GM20000 (cell line): ENCODE results near the gene HLA-DQB1.
"Not testable (repeated sequence)": the region's sequence is repeated elsewhere in the genome, so short reads cannot be mapped to it uniquely, and the experiment has no call there.

Experiments used
- DNase-seq: peaks from one replicate; pipeline ENCODE4 v3.0.0; 2012; ENCODE audit warnings: low spot score
- CTCF ChIP-seq: IDR thresholded peaks from 2 replicates; pipeline ENCODE4 v1.5.1; 2012; ENCODE audit warnings: mild to moderate bottlenecking, control low read depth; ENCODE audit errors: extremely low read depth, missing control alignments

HLA-DQB1 gene

DNA sequence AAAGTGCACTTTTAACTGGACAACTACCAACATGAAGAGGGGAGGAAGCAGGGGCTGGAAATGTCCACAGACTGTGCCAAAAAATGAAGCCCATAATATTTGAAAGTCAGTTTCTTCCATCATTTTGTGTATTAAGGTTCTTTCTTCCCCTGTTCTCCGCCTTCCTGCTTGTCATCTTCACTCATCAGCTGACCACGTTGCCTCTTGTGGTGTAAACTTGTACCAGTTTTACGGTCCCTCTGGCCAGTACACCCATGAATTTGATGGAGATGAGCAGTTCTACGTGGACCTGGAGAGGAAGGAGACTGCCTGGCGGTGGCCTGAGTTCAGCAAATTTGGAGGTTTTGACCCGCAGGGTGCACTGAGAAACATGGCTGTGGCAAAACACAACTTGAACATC, 25.3 kb downstream of the HLA-DQB1 start:
- DNase-seq, result no peak
- no peak for TF ChIP-seq CTCF

DNA sequence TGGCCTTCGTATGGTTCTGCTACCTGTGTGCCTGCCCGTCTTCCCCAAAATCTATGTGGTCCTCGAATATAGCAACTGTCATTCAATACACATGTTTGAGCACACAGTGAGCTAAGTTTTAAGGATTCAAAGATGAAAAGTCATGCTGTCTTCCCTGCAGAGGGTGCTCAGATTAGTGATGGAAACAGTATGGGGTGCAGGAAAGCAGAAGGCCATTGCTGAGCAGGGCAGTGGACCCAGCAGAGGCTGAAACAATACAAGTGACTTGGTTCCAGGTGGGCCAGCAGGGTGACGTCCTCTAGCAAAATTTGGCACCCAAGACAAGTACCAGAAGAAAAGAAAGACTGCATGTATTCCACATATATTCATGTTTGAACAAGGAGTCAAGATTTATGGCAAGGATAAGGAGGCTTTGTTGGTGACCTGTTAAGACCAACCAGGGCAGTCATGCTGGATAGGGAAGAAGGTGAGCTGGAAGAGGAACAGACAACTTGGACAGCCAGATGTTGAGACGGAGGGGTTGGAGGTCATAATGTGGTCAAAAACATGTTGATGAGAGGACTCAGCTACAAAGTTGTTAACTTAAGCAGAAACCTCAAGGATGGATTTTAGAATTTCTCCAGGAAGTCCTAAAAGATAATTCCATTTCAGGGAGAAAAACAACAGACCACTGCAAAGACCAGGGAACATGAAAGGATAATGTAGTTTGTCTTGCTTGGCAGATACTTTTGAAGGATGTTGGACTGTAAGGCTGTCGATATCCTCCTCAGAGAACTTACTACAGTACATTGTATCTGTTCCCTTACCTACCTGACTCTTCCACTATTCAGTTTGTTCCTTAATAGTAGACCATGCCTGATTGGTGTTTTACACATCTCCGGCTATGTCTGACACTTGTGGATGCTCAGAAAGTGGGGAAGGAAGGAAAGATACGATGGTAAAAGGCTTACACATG, 26.7 kb downstream of the HLA-DQB1 start:
- TF ChIP-seq CTCF, result no peak
- DNase-seq, result no peak

- TF ChIP-seq CTCF, result no peak
- no peak for DNase-seq
Measured at GRCh38 chr6:32638532-32639219, 27.8 kb downstream of the HLA-DQB1 start.

GRCh38 chr6:32637883-32638282, 28.6 kb downstream of the HLA-DQB1 start:
- TF ChIP-seq CTCF, result no peak
- no peak for DNase-seq

GRCh38 chr6:32637219-32637880, 29.1 kb downstream of the HLA-DQB1 start, which contains the start of gene HLA-DQA1:
TSS of gene HLA-DQA1 (plus strand) at chr6:32637406. CDS start at chr6:32637459, 53 bp downstream.
- no peak for TF ChIP-seq CTCF

GRCh38 chr6:32635526-32636123, 30.8 kb downstream of the HLA-DQB1 start:
- no peak for DNase-seq
- no peak for TF ChIP-seq CTCF

More at GRCh38 chr6:32637219-32637880, 29.1 kb downstream of the HLA-DQB1 start, which contains the start of gene HLA-DQA1:
- DNase-seq, result peak; percentile 74

GRCh38 chr6:32629793-32630192, 36.7 kb downstream of the HLA-DQB1 start:
- DNase-seq, result not testable (repeated sequence)
